ENCODE data around the gene MUC5B.

MUC5B gene

GRCh38 chr11:1295086-1295485 lies 72.2 kb downstream of the MUC5B start:
- Histone ChIP-seq H3K79me2 (ENCODE audit: insufficient read depth, low read length) (peaks cover 7% of the 10 kb centered on the region; the same call in 1 of the 2 replicates), H3F3A (ENCODE audit: insufficient read depth, low read length) (no peaks in the 10 kb centered on the region), H3K27me3 (ENCODE audit: insufficient read depth, low read length) (no peaks in the 10 kb centered on the region), H3K4me1 (ENCODE audit: insufficient read depth, low read length, severe bottlenecking) (no peaks in the 10 kb centered on the region), H3K27ac (ENCODE audit: low read depth, low read length, poor library complexity, severe bottlenecking) (no peak overlapping the region), H3K9me2 (ENCODE audit: low read depth, low read length) (no peaks in the 10 kb centered on the region), H3K9ac (ENCODE audit: low read length) (no peak overlapping the region), H3K36me3 (ENCODE audit: insufficient read depth, low read length) (peaks cover 27% of the 10 kb centered on the region), H3K4me3 (ENCODE audit: low read depth, low read length, poor library complexity, severe bottlenecking) (no peak overlapping the region), H3K4me2 (ENCODE audit: low read length) (no peak overlapping the region), H4K20me1 (ENCODE audit: insufficient read depth, low read length) (no peaks in the 10 kb centered on the region), H3K9me3 (ENCODE audit: low read length) (no peaks in the 10 kb centered on the region), H2AFZ (ENCODE audit: low read length) (no peak overlapping the region)
- TF ChIP-seq CTCF (IDR thresholded peaks at IDR 0.05; ENCODE audit: low read length) (no peak), EZH2 (IDR thresholded peaks at IDR 0.05; ENCODE audit: borderline replicate concordance, low read length) (no peak)

GRCh38 chr11:1295591-1295990 lies 72.7 kb downstream of the MUC5B start:
- H3F3A ChIP-seq (ENCODE audit: insufficient read depth, low read length): no peaks in the 10 kb centered on the region
- TF ChIP-seq CTCF (IDR thresholded peaks at IDR 0.05; ENCODE audit: low read length) (no peak), EZH2 (IDR thresholded peaks at IDR 0.05; ENCODE audit: borderline replicate concordance, low read length) (no peak)
- no peak overlapping the region for H2AFZ ChIP-seq (ENCODE audit: low read length)
- no peaks in the 10 kb centered on the region for H3K4me1 ChIP-seq (ENCODE audit: insufficient read depth, low read length, severe bottlenecking)
- H3K9me3 ChIP-seq (ENCODE audit: low read length): no peaks in the 10 kb centered on the region
- H3K9ac ChIP-seq (ENCODE audit: low read length): no peak overlapping the region
- no peaks in the 10 kb centered on the region for H3K27me3 ChIP-seq (ENCODE audit: insufficient read depth, low read length)
- H3K4me3 ChIP-seq (ENCODE audit: low read depth, low read length, poor library complexity, severe bottlenecking): no peak overlapping the region
- H3K9me2 ChIP-seq (ENCODE audit: low read depth, low read length): no peaks in the 10 kb centered on the region
- no peak overlapping the region for H3K27ac ChIP-seq (ENCODE audit: low read depth, low read length, poor library complexity, severe bottlenecking)
- no peaks in the 10 kb centered on the region for H4K20me1 ChIP-seq (ENCODE audit: insufficient read depth, low read length)
- no peak overlapping the region for H3K4me2 ChIP-seq (ENCODE audit: low read length)
- peaks cover 22% of the 10 kb centered on the region for H3K36me3 ChIP-seq (ENCODE audit: insufficient read depth, low read length)
- H3K79me2 ChIP-seq (ENCODE audit: insufficient read depth, low read length): peaks cover 7% of the 10 kb centered on the region

- H3K36me3 ChIP-seq (ENCODE audit: insufficient read depth, low read length): peaks cover 19% of the 10 kb centered on the region
- H3K4me3 ChIP-seq (ENCODE audit: low read depth, low read length, poor library complexity, severe bottlenecking): no peak overlapping the region
- no peaks in the 10 kb centered on the region for H3F3A ChIP-seq (ENCODE audit: insufficient read depth, low read length)
- no peaks in the 10 kb centered on the region for H3K9me2 ChIP-seq (ENCODE audit: low read depth, low read length)
- peaks cover 7% of the 10 kb centered on the region for H3K79me2 ChIP-seq (ENCODE audit: insufficient read depth, low read length)
- no peak overlapping the region for H2AFZ ChIP-seq (ENCODE audit: low read length)
- no peaks in the 10 kb centered on the region for H3K27me3 ChIP-seq (ENCODE audit: insufficient read depth, low read length)
- H3K9ac ChIP-seq (ENCODE audit: low read length): no peak overlapping the region
- H3K4me2 ChIP-seq (ENCODE audit: low read length): no peak overlapping the region
- no peaks in the 10 kb centered on the region for H4K20me1 ChIP-seq (ENCODE audit: insufficient read depth, low read length)
- H3K9me3 ChIP-seq (ENCODE audit: low read length): no peaks in the 10 kb centered on the region
- no peak overlapping the region for H3K27ac ChIP-seq (ENCODE audit: low read depth, low read length, poor library complexity, severe bottlenecking)
- TF ChIP-seq EZH2 (IDR thresholded peaks at IDR 0.05; ENCODE audit: borderline replicate concordance, low read length) (no peak), CTCF (IDR thresholded peaks at IDR 0.05; ENCODE audit: low read length) (no peak)
- no peaks in the 10 kb centered on the region for H3K4me1 ChIP-seq (ENCODE audit: insufficient read depth, low read length, severe bottlenecking)
Observed at GRCh38 chr11:1296287-1296686, 73.4 kb downstream of the MUC5B start.

All from OCI-LY1 (cell line).